Gastroesophageal sphincter (tissue), 4 donors: ENCODE data around the gene ZNHIT2. TPM values are rescaled to one million over a fixed set of nuclear protein-coding genes. Genes with fewer than 3 reads are reported as not detected.
A peak's percentile ranks its signal among the peaks of the same experiment; 100 is the strongest.

Experiments
- ATAC-seq: fragments of 150-250 bp; one replicate; pipeline ENCODE4 v1.9.1; 2016; ENCODE audit warnings: mild to moderate bottlenecking, moderate library complexity
- H3K27ac ChIP-seq, 4 donors: fragments of 200-600 bp; sonication (generic) in 3 of 4; 1 replicate in 3 of 4; 2 replicates in 1 of 4; pipeline ENCODE4 v1.5.1; 2016 to 2019
- H3K27me3 ChIP-seq: fragments of 200-600 bp; sonication (generic); one replicate; pipeline ENCODE4 v1.5.1; 2019
- H3K36me3 ChIP-seq, 2 donors: fragments of 200-600 bp; sonication (generic); one replicate each; pipeline ENCODE4 v1.5.1; 2019; ENCODE audit warnings: control low read depth in 1 of 2
- H3K4me1 ChIP-seq, 3 donors: fragments of 200-600 bp; sonication (generic); 1 replicate in 2 of 3; 2 replicates in 1 of 3; pipeline ENCODE4 v1.5.1; 2016 to 2019; ENCODE audit warnings: control low read depth in 2 of 3
- H3K4me3 ChIP-seq, 2 donors: fragments of 200-600 bp; sonication (generic); one replicate each; pipeline ENCODE4 v1.5.1; 2019; ENCODE audit warnings: mild to moderate bottlenecking in 1 of 2, moderate library complexity in 1 of 2
- H3K9me3 ChIP-seq, 3 donors: fragments of 200-600 bp; sonication (generic); one replicate each; pipeline ENCODE4 v1.5.1; 2017 to 2019; ENCODE audit warnings: control low read depth in 2 of 3
- EP300 ChIP-seq: sonication (generic); formaldehyde crosslinking; IDR thresholded peaks from one replicate; pipeline ENCODE4 v1.6.1; 2017; ENCODE audit warnings: antibody characterized with exemption, mild to moderate bottlenecking
- POLR2A ChIP-seq, 2 donors: fragments of 450-650 bp; IDR thresholded peaks; one replicate each; pipeline ENCODE4 v1.6.1; 2017; ENCODE audit warnings: antibody characterized with exemption in 2 of 2, mild to moderate bottlenecking in 2 of 2, moderate library complexity in 1 of 2
- POLR2AphosphoS5 ChIP-seq: sonication (generic); formaldehyde crosslinking; IDR thresholded peaks from one replicate; pipeline ENCODE4 v1.6.1; 2017; ENCODE audit warnings: antibody characterized with exemption
- WGBS, 2 donors: methylation state at CpG; one replicate each; pipeline ENCODE4 v1.1.5; 2018; ENCODE audit warnings: low coverage in 1 of 2; 5-methylcytosine and 5-hydroxymethylcytosine counted together
- total RNA-seq, 4 donors: library from RNA; depleted of rRNA; stranded (reverse); fragments of >200 nt; gene quantifications; one replicate each; pipeline ENCODE4 v1.1.0, GENCODE V29; 2016
- TF ChIP-seq, protein P1 (sequence below), 4 experiments: fragments of 200-600 bp in 2 of 4; fragments of 450-650 bp in 2 of 4; sonication (generic) in 1 of 4; IDR thresholded peaks; one replicate each; pipeline ENCODE4 v1.5.1; 2017 to 2019; ENCODE audit warnings: antibody characterized with exemption in 4 of 4, mild to moderate bottlenecking in 2 of 4, moderate library complexity in 2 of 4

Gene ZNHIT2
- total RNA-seq, 4 donors from 2014 or later, result 13.6 to 19.1 (median 15.4) TPM

DNA sequence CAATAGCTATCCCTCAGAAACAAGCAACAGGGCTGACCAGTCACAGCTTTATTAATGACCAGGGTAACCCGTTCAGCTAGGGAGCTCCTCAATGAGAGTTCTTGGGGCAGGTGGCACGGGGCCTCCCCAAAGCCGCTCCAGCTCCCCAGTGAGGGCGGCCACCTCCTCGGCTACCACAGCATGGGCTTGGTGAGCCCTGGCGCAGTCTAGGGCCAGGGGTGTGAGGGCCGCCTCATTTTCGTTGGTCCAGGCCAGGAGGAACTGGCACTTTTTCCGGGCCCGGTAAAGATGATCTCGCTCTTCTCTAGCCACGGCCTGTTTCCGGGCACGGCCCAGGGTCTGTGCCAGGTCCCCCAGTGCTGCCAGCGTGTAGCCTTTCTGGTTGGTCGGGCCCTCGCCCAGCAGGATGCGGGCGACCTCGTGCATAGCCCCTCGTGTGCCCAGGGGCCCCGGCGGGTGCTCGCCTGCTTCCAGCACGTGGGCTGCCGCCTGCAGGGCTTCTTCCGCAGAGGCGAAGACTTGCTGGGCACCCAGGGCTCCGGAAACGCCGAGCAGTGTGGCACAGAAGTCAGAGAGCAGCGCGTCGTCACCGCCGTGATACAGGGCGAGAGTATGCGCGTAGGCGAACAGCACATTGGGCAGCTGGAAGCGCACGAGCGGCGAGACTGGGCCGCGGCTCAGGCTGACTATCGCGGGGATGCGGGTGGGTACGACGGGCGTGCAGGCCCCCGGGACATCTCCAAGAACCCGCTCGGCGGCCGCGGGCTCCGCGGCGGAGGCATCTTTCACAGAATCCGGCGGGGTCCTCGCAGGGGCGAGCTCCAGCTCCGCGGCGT lies 913 bp downstream of the ZNHIT2 start:
- peak overlapping the region; percentile 39 to 90 (median 85) for H3K27ac ChIP-seq
- WGBS, 2 donors, result no CpG with 5 or more reads among the region's 68 CpGs
- ATAC-seq, result no peak
- H3K9me3 ChIP-seq, result no peaks in the 10 kb centered on the region
- H3K4me1 ChIP-seq, result peaks cover 7 to 74% (median 35%) of the 10 kb centered on the region in 3 donors
- TF ChIP-seq POLR2AphosphoS5, result peak; percentile 40
- TF ChIP-seq EP300, result no peak
- TF ChIP-seq POLR2A (IDR thresholded peaks at IDR 0.05), result no peak
- TF ChIP-seq, protein P1, sequence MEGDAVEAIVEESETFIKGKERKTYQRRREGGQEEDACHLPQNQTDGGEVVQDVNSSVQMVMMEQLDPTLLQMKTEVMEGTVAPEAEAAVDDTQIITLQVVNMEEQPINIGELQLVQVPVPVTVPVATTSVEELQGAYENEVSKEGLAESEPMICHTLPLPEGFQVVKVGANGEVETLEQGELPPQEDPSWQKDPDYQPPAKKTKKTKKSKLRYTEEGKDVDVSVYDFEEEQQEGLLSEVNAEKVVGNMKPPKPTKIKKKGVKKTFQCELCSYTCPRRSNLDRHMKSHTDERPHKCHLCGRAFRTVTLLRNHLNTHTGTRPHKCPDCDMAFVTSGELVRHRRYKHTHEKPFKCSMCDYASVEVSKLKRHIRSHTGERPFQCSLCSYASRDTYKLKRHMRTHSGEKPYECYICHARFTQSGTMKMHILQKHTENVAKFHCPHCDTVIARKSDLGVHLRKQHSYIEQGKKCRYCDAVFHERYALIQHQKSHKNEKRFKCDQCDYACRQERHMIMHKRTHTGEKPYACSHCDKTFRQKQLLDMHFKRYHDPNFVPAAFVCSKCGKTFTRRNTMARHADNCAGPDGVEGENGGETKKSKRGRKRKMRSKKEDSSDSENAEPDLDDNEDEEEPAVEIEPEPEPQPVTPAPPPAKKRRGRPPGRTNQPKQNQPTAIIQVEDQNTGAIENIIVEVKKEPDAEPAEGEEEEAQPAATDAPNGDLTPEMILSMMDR (IDR thresholded peaks at IDR 0.05), result no peak
- H3K4me3 ChIP-seq, result peak overlapping the region; percentile 59 to 76
- H3K36me3 ChIP-seq, result peaks cover 0 to 56% of the 10 kb centered on the region in 2 donors
- H3K27me3 ChIP-seq, result no peaks in the 10 kb centered on the region

DNA sequence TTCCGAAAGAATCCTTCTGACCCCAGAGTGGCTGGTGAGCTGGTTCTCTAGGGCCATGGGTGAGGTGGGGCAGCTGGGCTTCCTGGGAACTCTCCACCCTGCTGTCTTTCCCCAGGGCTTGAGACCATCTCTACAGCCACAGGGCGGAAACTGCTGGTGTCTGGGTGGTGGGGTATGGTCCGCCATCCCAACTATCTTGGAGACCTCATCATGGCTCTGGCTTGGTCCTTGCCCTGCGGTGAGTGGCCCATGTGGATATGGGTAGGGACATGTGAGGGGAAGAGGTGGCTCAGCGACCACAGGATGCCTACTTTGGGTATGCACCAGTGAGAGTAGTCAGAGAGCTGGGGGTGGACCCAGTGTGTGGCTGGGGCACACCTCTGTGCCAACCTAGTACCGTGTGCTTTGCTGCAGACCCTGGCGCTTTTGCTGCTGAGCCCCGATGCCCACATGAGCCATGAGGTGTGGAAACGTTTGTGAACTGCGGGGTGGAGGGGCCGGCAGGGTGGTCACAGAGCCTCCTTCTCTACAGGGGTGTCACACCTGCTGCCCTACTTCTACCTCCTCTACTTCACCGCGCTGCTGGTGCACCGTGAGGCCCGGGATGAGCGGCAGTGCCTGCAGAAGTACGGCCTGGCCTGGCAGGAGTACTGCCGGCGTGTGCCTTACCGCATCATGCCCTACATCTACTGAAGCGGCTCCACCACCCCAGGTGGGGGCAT lies 2.0 kb downstream of the ZNHIT2 start:
- no peaks in the 10 kb centered on the region for H3K27me3 ChIP-seq
- no peak overlapping the region for H3K27ac ChIP-seq
- 80 to 88% methylated on average over 2 to 8 of the region's 21 CpGs for WGBS, 2 donors
- peaks cover 7 to 74% (median 33%) of the 10 kb centered on the region in 3 donors for H3K4me1 ChIP-seq
- H3K9me3 ChIP-seq, result no peaks in the 10 kb centered on the region
- no peak overlapping the region for H3K4me3 ChIP-seq
- TF ChIP-seq POLR2AphosphoS5 (no peak), POLR2A (IDR thresholded peaks at IDR 0.05) (no peak), EP300 (no peak)
- TF ChIP-seq, protein P1 (IDR thresholded peaks at IDR 0.05), result no peak
- H3K36me3 ChIP-seq, result peaks cover 0 to 48% of the 10 kb centered on the region in 2 donors
- no peak for ATAC-seq

DNA sequence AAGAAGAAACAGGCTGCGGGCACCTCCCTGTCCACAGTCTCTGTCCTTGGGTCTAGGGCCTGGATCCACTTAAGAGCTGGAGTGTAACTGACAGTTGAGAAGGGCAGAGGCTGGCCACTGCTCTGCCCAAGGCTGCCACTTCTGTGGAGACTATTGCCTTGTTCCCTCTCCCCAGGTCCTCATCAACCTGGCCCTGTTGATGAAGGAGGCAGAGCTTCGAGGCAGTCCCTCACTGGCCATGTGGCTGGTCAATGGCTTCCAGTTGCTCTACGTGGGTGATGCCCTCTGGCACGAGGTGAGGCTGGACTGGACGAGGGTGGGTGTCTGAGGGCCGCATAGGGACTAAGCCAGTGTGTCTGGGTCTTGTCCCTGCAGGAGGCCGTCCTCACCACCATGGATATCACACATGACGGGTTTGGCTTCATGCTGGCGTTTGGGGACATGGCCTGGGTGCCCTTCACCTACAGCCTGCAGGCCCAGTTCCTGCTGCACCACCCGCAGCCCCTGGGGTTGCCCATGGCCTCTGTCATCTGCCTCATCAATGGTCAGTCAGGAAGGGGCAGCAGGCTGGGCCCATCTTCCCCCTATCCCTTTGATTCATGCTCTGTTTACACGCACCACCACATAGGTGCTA lies 2.8 kb downstream of the ZNHIT2 start:
- 75 to 100% methylated on average over 1 to 6 of the region's 11 CpGs for WGBS, 2 donors
- H3K9me3 ChIP-seq, result no peaks in the 10 kb centered on the region
- H3K27ac ChIP-seq, result no peak overlapping the region
- H3K36me3 ChIP-seq, result peaks cover 0 to 43% of the 10 kb centered on the region in 2 donors
- TF ChIP-seq POLR2AphosphoS5 (no peak), POLR2A (IDR thresholded peaks at IDR 0.05) (no peak), EP300 (no peak)
- TF ChIP-seq, protein P1 (IDR thresholded peaks at IDR 0.05), result no peak
- H3K27me3 ChIP-seq, result no peaks in the 10 kb centered on the region
- H3K4me1 ChIP-seq, result peaks cover 7 to 74% (median 31%) of the 10 kb centered on the region in 3 donors
- ATAC-seq, result no peak
- H3K4me3 ChIP-seq, result no peak overlapping the region

DNA sequence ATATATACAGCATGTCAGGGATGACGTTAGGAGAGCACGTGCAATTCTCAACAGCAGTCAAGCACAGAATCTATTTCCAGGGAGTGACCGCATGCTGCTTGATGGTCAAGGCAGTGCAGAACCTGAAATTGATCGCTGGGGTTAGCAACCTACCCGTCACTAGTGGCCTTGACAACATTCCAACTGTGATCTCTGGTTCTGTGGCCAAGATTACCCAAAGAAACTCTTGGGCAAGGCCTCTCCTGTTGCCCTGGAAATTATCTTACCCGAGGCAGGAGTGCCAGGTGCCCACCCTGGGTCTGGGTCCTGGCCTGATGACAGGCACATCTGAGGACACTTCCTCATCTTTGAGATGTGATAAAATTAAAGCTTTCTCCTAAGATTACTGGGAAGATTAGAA lies 3.7 kb downstream of the ZNHIT2 start:
- H3K27ac ChIP-seq, result no peak overlapping the region
- WGBS, 2 donors, result 31 to 64% methylated on average over 3 to 6 of the region's 6 CpGs
- TF ChIP-seq, protein P1 (IDR thresholded peaks at IDR 0.05), result no peak
- TF ChIP-seq POLR2AphosphoS5 (no peak), EP300 (no peak), POLR2A (IDR thresholded peaks at IDR 0.05) (no peak)
- H3K4me1 ChIP-seq, result peaks cover 7 to 74% (median 31%) of the 10 kb centered on the region in 3 donors
- H3K4me3 ChIP-seq, result no peak overlapping the region
- no peaks in the 10 kb centered on the region for H3K27me3 ChIP-seq
- ATAC-seq, result no peak
- peaks cover 0 to 43% of the 10 kb centered on the region in 2 donors for H3K36me3 ChIP-seq
- no peaks in the 10 kb centered on the region for H3K9me3 ChIP-seq
